GM18520 (cell line): ENCODE results near the gene MLF2.

Source experiments
- ATAC-seq: cut with Tn5 transposase; IDR thresholded peaks from one replicate; pipeline ENCODE4 v1.9.1; 2021; ENCODE audit not compliant: unreplicated experiment

MLF2 gene

GRCh38 chr12:6752921-6753771 is at the start of gene MLF2:
Gene MLF2 (minus strand): TSS chr12:6753141. CDS start chr12:6752334, 807 bp downstream.
- ATAC-seq: peak; percentile 96

DNA sequence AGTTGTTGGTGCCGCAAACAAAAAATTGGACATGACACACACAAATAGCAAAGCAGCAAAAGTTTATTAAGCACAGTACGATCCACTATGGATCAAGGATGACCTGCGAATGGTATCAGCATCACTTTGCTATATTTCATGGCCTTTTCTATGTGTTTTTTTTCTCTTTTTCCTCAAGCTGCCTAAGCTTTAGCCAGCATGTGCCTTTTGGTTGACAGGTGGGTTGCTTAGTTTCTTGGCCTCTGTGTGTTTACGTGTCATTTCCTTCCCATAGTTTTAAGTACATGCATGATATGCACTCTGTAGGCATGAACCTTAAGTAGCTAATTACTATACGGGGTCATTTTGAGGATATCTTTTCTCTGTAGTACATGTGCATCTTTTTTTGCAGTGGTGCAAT is 46.2 kb upstream of the MLF2 start:
- no peak for ATAC-seq

DNA sequence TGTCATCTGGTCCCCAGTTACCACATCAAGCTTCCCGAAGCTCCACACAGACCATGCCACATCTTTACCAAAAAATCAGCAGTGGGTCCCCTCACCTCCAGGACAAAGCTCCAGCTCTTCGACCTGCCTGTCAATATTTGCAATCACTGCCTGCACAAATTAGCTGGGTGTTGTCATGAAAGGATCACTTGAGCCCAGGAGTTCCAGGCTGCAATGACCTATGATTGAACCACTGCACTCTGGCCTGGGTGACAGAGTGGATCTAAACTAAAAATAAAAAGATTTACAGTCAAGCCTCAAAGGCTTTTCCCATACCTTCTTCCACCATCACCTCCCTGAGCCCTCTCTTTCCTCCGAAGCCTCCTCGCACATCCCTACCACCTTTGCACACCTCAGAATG is 43.6 kb upstream of the MLF2 start:
- ATAC-seq: no peak

GRCh38 chr12:6795088-6795487 is 42.1 kb upstream of the MLF2 start:
- no peak for ATAC-seq

DNA sequence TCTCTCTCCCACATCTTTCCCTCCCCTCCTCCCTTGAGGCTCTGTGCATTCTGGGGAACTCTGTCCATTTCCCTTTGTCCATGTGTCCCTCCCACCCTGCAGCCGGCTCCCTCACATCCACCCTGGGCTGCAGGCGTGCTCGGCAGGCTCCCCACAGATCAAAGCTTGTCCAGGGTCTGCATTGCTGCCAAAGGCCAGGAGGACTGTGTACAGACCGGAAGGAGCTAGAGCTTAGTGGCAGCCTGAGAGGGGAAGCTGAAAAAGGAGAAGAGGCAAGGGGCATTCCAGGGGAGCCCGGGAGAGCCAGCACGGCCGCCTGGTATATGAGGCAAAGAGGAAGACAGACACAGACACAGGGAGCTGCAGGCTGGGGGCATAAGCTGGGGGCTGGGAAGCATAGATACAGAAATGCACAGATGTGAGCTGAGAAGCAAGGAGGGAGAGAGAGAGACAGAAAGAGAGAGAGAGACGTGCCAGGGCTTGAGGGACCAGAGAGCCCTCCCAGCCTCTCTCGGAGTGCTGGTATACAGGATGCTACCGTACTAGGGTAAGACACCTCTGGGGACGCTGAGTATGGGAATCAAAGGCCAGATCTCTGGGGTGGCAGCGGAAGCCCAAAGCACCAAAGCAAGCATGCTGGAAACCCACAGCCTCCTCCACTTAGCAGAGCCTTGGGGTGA is 39.7 kb upstream of the MLF2 start:
- ATAC-seq: no peak

DNA sequence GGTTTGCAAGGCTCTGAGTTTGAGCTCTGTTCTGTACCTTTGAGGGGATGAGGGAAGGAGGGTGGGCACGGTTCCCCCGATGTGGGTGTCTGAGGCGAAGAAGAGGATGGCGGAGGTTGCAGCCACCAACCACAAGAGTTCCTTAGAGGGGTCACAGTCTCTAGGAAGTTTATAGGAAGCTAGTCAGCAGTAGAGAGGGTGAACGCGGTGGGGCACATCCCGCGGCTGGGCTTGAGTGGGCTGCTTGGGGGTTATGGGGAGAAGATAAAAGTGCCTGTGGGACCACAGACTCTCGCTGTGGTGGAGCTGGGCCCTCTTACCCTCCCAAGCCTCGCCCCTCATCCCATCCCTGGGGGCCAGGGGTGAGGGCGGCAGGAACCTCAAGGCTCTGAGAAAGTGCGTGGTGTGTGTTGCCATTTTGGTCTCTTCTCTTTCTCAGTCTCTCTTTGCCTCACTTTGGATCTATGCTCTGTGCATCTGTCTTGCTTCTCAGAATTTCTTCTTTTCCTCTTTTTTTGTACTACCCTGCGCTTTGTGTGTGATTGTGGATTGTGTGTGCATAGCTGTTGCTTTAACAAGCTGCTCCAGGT is 39.1 kb upstream of the MLF2 start:
- no peak for ATAC-seq

DNA sequence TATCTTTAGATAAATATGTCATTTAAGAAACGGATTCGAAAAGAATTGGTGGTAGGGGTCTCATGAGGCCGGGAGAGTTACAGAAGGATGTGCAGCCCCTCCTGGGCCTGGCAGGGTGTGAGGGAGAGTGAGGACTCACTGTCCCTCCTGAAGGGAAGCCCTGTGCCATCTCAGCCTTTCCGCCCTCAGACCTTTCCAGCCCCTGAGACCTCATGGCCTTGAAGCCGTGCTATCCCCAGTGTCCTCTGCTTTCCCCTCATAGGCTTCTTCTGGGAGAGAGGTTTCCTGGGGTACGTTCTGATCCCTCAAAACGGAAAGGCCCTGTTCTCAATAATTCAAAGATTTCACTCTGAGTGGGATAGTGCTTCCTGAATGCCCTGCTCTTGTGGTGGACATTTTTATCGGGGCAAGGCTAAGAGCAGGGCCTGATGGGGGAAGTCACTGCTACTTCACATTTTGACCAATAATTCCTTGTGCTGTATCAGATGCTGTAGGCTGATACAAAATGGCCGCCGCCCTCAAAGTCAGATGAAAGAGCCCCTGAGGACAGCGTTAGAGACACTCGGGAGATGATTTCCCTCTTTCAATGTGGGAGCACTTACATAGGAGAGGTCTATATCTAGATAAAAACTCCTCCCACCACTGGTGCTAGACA is 37.7 kb upstream of the MLF2 start:
- no peak for ATAC-seq

- no peak for ATAC-seq
These were observed 36.3 kb upstream of the MLF2 start, which contains the start of gene CD4 for GRCh38 chr12:6788972-6789924. Gene CD4 (plus strand): TSS chr12:6789528. CDS start chr12:6800139, 10,611 bp downstream.

- ATAC-seq: no peak
These were observed 34.4 kb upstream of the MLF2 start for GRCh38 chr12:6787309-6787708.

GRCh38 chr12:6786416-6787094 is 33.6 kb upstream of the MLF2 start:
- no peak for ATAC-seq

- no peak for ATAC-seq
These were observed 31.8 kb upstream of the MLF2 start for GRCh38 chr12:6784761-6785160.

DNA sequence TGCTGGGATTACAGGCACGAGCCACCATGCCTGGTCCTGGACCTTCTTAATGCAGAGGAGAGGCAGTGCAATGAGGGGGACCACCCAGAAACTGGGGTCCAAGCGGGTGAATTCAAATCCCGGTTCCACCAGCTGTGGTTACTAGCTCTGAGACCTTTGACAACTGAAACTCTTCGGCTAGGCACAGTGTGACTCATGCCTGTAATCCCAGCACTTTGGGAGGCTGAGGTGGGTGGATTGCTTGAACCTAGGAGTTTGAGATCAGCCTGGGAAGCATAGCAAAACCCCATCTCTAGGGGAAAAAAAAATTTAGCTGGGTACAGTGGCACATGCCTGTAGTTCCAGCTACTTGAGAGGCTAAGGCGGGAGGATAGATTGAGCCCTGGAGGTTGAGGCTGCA is 31.4 kb upstream of the MLF2 start:
- ATAC-seq: no peak

DNA sequence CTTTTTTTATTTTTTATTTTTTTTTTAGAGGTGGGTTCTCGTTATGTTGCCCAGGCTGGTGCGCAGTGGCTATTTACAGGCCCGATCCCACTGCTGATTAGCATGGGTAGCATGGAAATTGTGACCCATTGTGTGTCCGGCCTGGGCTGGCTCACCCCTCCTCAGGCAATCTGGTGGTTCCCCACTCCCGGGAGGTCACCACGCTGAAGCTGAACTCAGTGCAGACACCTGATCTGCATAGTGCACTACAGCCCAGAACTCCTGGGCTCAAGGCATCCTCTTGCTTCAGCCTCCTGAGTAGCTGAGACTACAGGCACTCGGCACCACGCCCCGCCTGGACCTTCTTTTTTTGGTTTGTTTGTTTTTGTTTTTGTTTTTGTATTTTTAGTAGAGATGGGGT is 30.9 kb upstream of the MLF2 start:
- no peak for ATAC-seq

DNA sequence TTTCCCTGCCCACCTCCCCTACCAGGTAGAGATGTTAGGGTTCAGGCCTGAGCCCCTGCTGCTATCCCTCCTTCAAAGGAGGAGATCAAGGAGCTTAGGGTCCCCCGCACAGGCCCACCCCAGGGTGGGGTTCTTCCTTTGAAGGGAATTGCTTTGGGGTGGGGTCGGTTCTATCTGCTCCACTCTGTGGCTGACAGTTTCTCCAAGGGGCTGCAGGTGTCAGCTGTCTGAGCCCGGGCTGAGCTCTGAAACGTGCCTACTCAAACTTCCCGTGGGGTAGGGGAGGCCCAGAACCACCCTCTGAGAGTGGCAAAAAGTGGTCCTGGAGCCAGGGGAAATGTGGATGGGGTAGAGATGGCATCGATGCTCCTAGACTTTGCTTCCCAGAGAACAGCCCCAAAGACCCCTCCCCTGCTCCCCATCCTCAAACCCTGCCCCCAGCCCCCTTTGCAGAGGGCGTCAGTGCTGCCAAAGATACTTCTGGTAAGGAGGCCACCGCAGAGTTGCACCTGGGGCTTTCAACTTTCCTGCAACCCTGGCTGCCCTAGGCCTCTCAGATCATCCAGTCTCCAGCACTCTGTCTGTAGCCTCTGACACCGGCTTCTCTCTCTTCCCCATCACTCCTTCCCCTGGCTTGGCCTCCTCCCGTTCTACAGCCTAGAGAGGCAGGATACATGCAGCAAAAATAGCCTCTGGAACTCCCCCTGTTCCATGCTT is 30.1 kb upstream of the MLF2 start:
- no peak for ATAC-seq

GRCh38 chr12:6782119-6782518 is 29.2 kb upstream of the MLF2 start:
- no peak for ATAC-seq

DNA sequence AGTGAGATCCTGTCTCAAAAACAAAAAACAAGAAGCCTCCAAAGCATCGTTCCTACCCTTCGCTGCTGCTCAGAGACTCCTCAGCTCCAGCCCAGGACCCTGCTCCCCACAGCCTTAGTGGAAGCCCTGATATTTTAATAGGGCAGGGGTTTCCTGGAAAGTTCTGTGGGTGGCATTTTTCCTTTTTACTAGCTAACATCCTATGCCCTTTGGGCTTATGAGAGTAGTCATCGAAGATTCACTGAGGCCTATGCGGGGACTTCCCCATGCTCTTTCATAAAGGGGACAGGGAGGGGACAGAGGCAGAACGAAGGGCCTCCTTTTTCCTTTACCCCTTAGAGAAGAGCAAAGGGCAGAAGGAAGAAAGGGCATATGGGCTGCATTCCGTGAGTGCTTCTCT is 27.6 kb upstream of the MLF2 start:
- ATAC-seq: no peak

DNA sequence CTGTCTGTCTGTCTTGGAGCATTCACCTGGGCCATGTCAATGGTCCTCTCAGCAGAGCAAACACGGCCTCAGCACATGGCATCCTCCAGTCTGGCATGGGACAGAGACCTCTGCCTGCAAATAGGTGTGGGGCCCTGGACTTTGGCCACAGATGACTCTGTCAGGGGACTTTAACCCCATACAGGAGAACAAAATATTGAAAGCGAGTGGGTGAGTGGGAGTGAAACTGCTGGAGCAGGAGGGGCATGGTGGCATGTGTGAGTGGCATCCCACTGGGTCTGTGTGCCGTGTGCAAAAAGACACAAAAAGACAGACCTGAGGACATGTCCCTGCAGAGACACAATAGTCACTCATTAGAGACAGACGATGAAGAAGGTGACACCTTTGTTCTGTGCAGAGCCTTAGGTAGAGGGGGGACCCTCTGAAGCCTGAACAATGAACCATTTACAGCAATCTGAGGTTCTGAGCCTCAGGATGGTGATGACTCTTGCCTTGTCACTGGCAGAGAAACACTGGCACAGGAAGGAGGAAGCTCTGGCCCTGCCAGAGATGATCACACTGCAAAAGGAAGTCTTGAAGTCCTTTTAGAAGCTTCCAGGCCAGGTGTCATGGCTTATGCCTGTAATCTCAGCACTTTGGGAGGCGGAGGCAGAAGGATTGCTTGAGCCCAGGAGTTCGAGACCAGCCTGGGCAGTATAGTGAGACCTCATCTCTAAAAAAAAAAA is 26.9 kb upstream of the MLF2 start:
- ATAC-seq: no peak
